Measurements from ENCODE around the gene USP13. TPM values are rescaled to one million over a fixed set of nuclear protein-coding genes. Genes with fewer than 3 reads are reported as not detected.

Gene USP13
- total and polyA plus RNA-seq, 2 donors (not counting 1 experiment from before 2014, with no cell fraction given): 1.9 to 13.2 TPM

DNA sequence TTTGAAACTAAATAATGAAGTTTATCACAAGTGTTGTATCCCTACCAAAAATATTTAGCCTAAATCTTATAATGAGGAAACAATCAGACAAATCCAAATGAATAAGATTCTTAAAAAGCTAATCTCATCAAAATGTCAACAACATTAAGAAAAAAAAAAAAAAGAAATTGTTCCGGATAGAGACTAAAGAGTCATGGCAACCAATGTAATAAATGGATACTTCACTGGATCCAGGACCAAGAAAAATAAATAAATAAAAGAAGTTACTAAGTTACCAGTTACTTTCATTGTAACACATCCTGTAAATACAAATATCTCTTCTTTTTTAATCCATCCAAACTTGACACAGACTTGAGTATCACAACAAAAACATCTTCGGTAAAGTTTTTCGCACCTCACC, 49.0 kb upstream of the USP13 start:
- H3K9ac ChIP-seq (ENCODE audit: low read length): peak overlapping the region; percentile 96
- H3K4me3 ChIP-seq (ENCODE audit: control extremely low read depth in 1 of 5, extremely low read depth in 1 of 5, insufficient read depth in 1 of 5, low read depth in 2 of 5, low read length in 4 of 5): peak overlapping the region; percentile 65 to 96 (median 80)
- H3K9me3 ChIP-seq (ENCODE audit: control extremely low read depth in 1 of 3, control insufficient read depth in 2 of 3, insufficient read depth in 1 of 3, low read length in 2 of 3): no peaks in the 10 kb centered on the region
- H3K4me3 Mint-ChIP-seq: peak overlapping the region; percentile 99
- H3K4me1 ChIP-seq (ENCODE audit: control insufficient read depth in 2 of 2, insufficient read depth in 2 of 2, low read length in 2 of 2): peaks cover 32 to 37% of the 10 kb centered on the region in 2 donors
- H4K20me1 ChIP-seq (ENCODE audit: control insufficient read depth, insufficient read depth, low read length, poor library complexity, severe bottlenecking): no peaks in the 10 kb centered on the region
- DNase-seq (no peak), ATAC-seq (ENCODE audit: low read depth) (no peak)
- H3K79me2 ChIP-seq (ENCODE audit: control insufficient read depth, insufficient read depth, low read length): peaks cover 69% of the 10 kb centered on the region
- no CpG with 5 or more reads among the region's 3 CpGs for WGBS (ENCODE audit: insufficient coverage)
- H2AFZ ChIP-seq (ENCODE audit: insufficient read depth, low read depth, low read length, poor library complexity, severe bottlenecking): peak overlapping the region; percentile 92
- CTCF ChIA-PET: interaction anchor here (0.7 kb wide), 1 partner anchor 185 kb away, joined by 3 read pairs; no protein-coding TSS in a partner anchor
- intact Hi-C loops (cut with micrococcal nuclease): loop anchor here (1.0 to 5.0 kb wide), 8 partner anchors 42 to 587 kb away; partner anchors contain the start of genes ACTL6A, GNB4, MFN1 and PIK3CA
- no peaks in the 10 kb centered on the region for H3K9me3 Mint-ChIP-seq (ENCODE audit: insufficient read depth)
- H3K4me2 ChIP-seq (replicated peaks; ENCODE audit: low read depth, low read length, poor library complexity, severe bottlenecking): peak overlapping the region; percentile 86
- H3K4me1 Mint-ChIP-seq: peaks cover 44% of the 10 kb centered on the region
- TF ChIP-seq, protein P1, sequence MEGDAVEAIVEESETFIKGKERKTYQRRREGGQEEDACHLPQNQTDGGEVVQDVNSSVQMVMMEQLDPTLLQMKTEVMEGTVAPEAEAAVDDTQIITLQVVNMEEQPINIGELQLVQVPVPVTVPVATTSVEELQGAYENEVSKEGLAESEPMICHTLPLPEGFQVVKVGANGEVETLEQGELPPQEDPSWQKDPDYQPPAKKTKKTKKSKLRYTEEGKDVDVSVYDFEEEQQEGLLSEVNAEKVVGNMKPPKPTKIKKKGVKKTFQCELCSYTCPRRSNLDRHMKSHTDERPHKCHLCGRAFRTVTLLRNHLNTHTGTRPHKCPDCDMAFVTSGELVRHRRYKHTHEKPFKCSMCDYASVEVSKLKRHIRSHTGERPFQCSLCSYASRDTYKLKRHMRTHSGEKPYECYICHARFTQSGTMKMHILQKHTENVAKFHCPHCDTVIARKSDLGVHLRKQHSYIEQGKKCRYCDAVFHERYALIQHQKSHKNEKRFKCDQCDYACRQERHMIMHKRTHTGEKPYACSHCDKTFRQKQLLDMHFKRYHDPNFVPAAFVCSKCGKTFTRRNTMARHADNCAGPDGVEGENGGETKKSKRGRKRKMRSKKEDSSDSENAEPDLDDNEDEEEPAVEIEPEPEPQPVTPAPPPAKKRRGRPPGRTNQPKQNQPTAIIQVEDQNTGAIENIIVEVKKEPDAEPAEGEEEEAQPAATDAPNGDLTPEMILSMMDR (IDR thresholded peaks at IDR 0.05): no peak
- POLR2A ChIA-PET: no interaction called here
- H3K27ac Mint-ChIP-seq: peak overlapping the region; percentile 98
- H3K36me3 ChIP-seq (replicated peaks in 1 of 2; ENCODE audit: control extremely low read depth in 1 of 2, control insufficient read depth in 1 of 2, extremely low read depth in 1 of 2, insufficient read depth in 2 of 2, low read length in 1 of 2): peaks cover 4 to 23% of the 10 kb centered on the region in 2 experiments
- peak overlapping the region; percentile 72 to 97 for H3K27ac ChIP-seq (ENCODE audit: low read length in 2 of 2)
- H3K27me3 Mint-ChIP-seq: no peaks in the 10 kb centered on the region
- H3K27me3 ChIP-seq (replicated peaks in 1 of 4; ENCODE audit: control extremely low read depth in 1 of 4, control insufficient read depth in 3 of 4, insufficient read depth in 4 of 4, low read length in 3 of 4): no peaks in the 10 kb centered on the region

DNA sequence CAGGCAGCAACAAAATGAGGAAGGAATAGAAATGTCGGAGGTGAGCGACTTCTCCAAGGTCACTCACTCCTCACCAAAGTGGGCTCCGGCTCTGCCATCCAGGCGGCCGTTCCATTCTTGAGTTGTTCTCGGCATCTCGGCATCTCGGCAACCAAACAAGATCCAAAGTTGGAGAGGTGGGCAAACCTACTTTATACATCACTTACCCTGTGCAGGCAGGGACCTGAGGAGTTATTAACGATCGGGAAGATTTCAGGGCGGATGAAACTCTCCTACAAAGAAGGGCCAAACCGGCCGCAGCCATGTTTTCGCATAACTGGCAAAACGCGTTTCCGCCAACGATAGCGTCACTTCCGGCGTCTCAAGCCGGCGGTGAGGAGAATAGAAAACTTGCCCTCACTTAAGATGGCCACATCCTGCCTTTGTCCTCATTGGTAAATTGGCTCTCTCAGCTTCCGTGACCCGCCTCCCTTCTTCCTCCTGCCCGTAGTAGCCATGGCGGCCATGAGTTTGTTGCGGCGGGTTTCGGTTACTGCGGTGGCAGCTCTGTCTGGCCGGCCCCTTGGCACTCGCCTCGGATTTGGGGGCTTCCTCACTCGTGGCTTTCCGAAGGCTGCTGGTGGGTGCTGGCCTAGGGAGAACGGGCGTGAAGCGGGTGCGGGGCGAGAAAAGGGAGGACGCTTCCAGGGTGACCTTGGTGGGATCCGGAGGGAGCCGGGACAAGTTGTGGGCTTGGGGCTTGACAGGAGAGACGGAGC, 48.3 kb upstream of the USP13 start, which contains the start of the genes MRPL47 and NDUFB5:
TSS of gene MRPL47 (minus strand) at position 318 of the 758 bp plus-strand sequence. CDS start at position 304, 14 bp downstream.
TSS of gene NDUFB5 (plus strand) at position 474 of the 758 bp plus-strand sequence. CDS start at position 496, 22 bp downstream.
- ChIA-PET POLR2A (interaction anchor here (0.6 to 1.2 kb wide), 3 partner anchors 195 to 457 kb away, joined by 3 to 11 read pairs (median 3); no protein-coding TSS in a partner anchor), CTCF (interaction anchor here (1.0 to 1.5 kb wide), 4 partner anchors 14 to 48 kb away, joined by 3 to 9 read pairs (median 4); partner anchors contain the start of genes ACTL6A and USP13)
- 0% methylated on average over 34 of the region's 45 CpGs for WGBS (ENCODE audit: insufficient coverage)
- peak within 1 kb of the TSS; percentile 86 for H3K4me2 ChIP-seq (replicated peaks; ENCODE audit: low read depth, low read length, poor library complexity, severe bottlenecking)
- peak within 1 kb of the TSS; percentile 65 to 96 (median 80) for H3K4me3 ChIP-seq (ENCODE audit: control extremely low read depth in 1 of 5, extremely low read depth in 1 of 5, insufficient read depth in 1 of 5, low read depth in 2 of 5, low read length in 4 of 5)
- H2AFZ ChIP-seq (ENCODE audit: insufficient read depth, low read depth, low read length, poor library complexity, severe bottlenecking): peak within 1 kb of the TSS; percentile 92
- peak; percentile 98 for ATAC-seq (ENCODE audit: low read depth)
- H3K9me3 ChIP-seq (ENCODE audit: control extremely low read depth in 1 of 3, control insufficient read depth in 2 of 3, insufficient read depth in 1 of 3, low read length in 2 of 3): no peaks in the 10 kb centered on the region
- peaks cover 0 to 16% of the 10 kb centered on the region in 2 experiments for H3K36me3 ChIP-seq (replicated peaks in 1 of 2; ENCODE audit: control extremely low read depth in 1 of 2, control insufficient read depth in 1 of 2, extremely low read depth in 1 of 2, insufficient read depth in 2 of 2, low read length in 1 of 2)
- Mint-ChIP-seq H3K4me3 (peak within 1 kb of the TSS; percentile 99), H3K4me1 (peaks cover 51% of the 10 kb centered on the region), H3K9me3 (ENCODE audit: insufficient read depth) (no peaks in the 10 kb centered on the region), H3K27me3 (no peaks in the 10 kb centered on the region), H3K27ac (peak within 1 kb of the TSS; percentile 98)
- peaks cover 39 to 44% of the 10 kb centered on the region in 2 donors for H3K4me1 ChIP-seq (ENCODE audit: control insufficient read depth in 2 of 2, insufficient read depth in 2 of 2, low read length in 2 of 2)
- H3K27me3 ChIP-seq (replicated peaks in 1 of 4; ENCODE audit: control extremely low read depth in 1 of 4, control insufficient read depth in 3 of 4, insufficient read depth in 4 of 4, low read length in 3 of 4): no peaks in the 10 kb centered on the region
- H3K9ac ChIP-seq (ENCODE audit: low read length): peak within 1 kb of the TSS; percentile 96
- intact Hi-C loops (cut with micrococcal nuclease): loop anchor here (1.0 to 5.0 kb wide), 8 partner anchors 42 to 587 kb away; partner anchors contain the start of genes ACTL6A, GNB4, MFN1 and PIK3CA
- DNase-seq: peak; percentile 96
- H3K27ac ChIP-seq (ENCODE audit: low read length in 2 of 2): peak within 1 kb of the TSS; percentile 72 to 97
- H3K79me2 ChIP-seq (ENCODE audit: control insufficient read depth, insufficient read depth, low read length): peaks cover 74% of the 10 kb centered on the region
- no peaks in the 10 kb centered on the region for H4K20me1 ChIP-seq (ENCODE audit: control insufficient read depth, insufficient read depth, low read length, poor library complexity, severe bottlenecking)
- TF ChIP-seq EZH2 (IDR thresholded peaks at IDR 0.05; ENCODE audit: borderline replicate concordance, insufficient read depth, low read depth, low read length, poor library complexity, severe bottlenecking): no peak
- TF ChIP-seq, protein P1 (IDR thresholded peaks at IDR 0.05): no peak
